ENCODE data around the gene DUSP9.

- TF ChIP-seq CTCF (IDR thresholded peaks at IDR 0.05; ENCODE audit: low read depth, low read length) (no peak), MAX (IDR thresholded peaks at IDR 0.05; ENCODE audit: low read depth, low read length) (no peak), POLR2A (IDR thresholded peaks at IDR 0.05; ENCODE audit: extremely low read depth, insufficient read length) (no peak), MYC (IDR thresholded peaks at IDR 0.05; ENCODE audit: low read depth, low read length) (no peak)
Measured at GRCh38 chrX:153669901-153670731, 23.1 kb downstream of the DUSP9 start.

All from NB4 (cell line).